ENCODE results near the gene MBP.

MBP gene

GRCh38 chr18:76977684-76978232, 154.8 kb downstream of the MBP start:
- H3K9me3 ChIP-seq (ENCODE audit: severe bottlenecking), result no peaks in the 10 kb centered on the region
- no peak for ATAC-seq (ENCODE audit: low read depth)
- H3K27me3 ChIP-seq (ENCODE audit: insufficient read depth, poor library complexity, severe bottlenecking), result no peaks in the 10 kb centered on the region
- no peaks in the 10 kb centered on the region for H3K4me1 ChIP-seq (ENCODE audit: insufficient read depth, poor library complexity, severe bottlenecking)
- no peak for TF ChIP-seq CTCF (IDR thresholded peaks at IDR 0.05; ENCODE audit: poor library complexity, severe bottlenecking)
- H3K27ac ChIP-seq (ENCODE audit: poor library complexity, severe bottlenecking), result no peak overlapping the region
- H3K4me3 ChIP-seq (ENCODE audit: severe bottlenecking), result no peak overlapping the region
- no peak for DNase-seq (ENCODE audit: low spot score)
- H3K36me3 ChIP-seq (ENCODE audit: low read depth), result no peaks in the 10 kb centered on the region

GRCh38 chr18:76977108-76977621, 155.4 kb downstream of the MBP start:
- Histone ChIP-seq H3K27me3 (ENCODE audit: insufficient read depth, poor library complexity, severe bottlenecking) (no peaks in the 10 kb centered on the region), H3K4me3 (ENCODE audit: severe bottlenecking) (no peak overlapping the region), H3K9me3 (ENCODE audit: severe bottlenecking) (no peaks in the 10 kb centered on the region), H3K4me1 (ENCODE audit: insufficient read depth, poor library complexity, severe bottlenecking) (no peaks in the 10 kb centered on the region), H3K36me3 (ENCODE audit: low read depth) (no peaks in the 10 kb centered on the region), H3K27ac (ENCODE audit: poor library complexity, severe bottlenecking) (no peak overlapping the region)
- no peak for ATAC-seq (ENCODE audit: low read depth)
- no peak for TF ChIP-seq CTCF (IDR thresholded peaks at IDR 0.05; ENCODE audit: poor library complexity, severe bottlenecking)
- DNase-seq (ENCODE audit: low spot score), result no peak

- H3K27me3 ChIP-seq (ENCODE audit: insufficient read depth, poor library complexity, severe bottlenecking), result no peaks in the 10 kb centered on the region
- H3K4me1 ChIP-seq (ENCODE audit: insufficient read depth, poor library complexity, severe bottlenecking), result no peaks in the 10 kb centered on the region
- no peaks in the 10 kb centered on the region for H3K9me3 ChIP-seq (ENCODE audit: severe bottlenecking)
- H3K36me3 ChIP-seq (ENCODE audit: low read depth), result no peaks in the 10 kb centered on the region
- ATAC-seq (ENCODE audit: low read depth) (no peak), DNase-seq (ENCODE audit: low spot score) (no peak)
- H3K27ac ChIP-seq (ENCODE audit: poor library complexity, severe bottlenecking), result no peak overlapping the region
- no peak overlapping the region for H3K4me3 ChIP-seq (ENCODE audit: severe bottlenecking)
- no peak for TF ChIP-seq CTCF (IDR thresholded peaks at IDR 0.05; ENCODE audit: poor library complexity, severe bottlenecking)
Observed at GRCh38 chr18:76975577-76976110, 156.9 kb downstream of the MBP start.

- Histone ChIP-seq H3K27me3 (ENCODE audit: insufficient read depth, poor library complexity, severe bottlenecking) (no peaks in the 10 kb centered on the region), H3K36me3 (ENCODE audit: low read depth) (peaks cover 11% of the 10 kb centered on the region), H3K4me3 (ENCODE audit: severe bottlenecking) (no peak overlapping the region), H3K4me1 (ENCODE audit: insufficient read depth, poor library complexity, severe bottlenecking) (no peaks in the 10 kb centered on the region), H3K9me3 (ENCODE audit: severe bottlenecking) (no peaks in the 10 kb centered on the region), H3K27ac (ENCODE audit: poor library complexity, severe bottlenecking) (no peak overlapping the region)
- TF ChIP-seq CTCF (IDR thresholded peaks at IDR 0.05; ENCODE audit: poor library complexity, severe bottlenecking), result no peak
- ATAC-seq (ENCODE audit: low read depth) (no peak), DNase-seq (ENCODE audit: low spot score) (no peak)
Observed at GRCh38 chr18:76974386-76974785, 158.2 kb downstream of the MBP start.
